ES-I3 (cell line): ENCODE results near the gene OR4K5.
"Not testable (repeated sequence)": the region's sequence is repeated elsewhere in the genome, so short reads cannot be mapped to it uniquely, and the experiment has no call there.

ENCODE experiments used
- H3K36me3 ChIP-seq: 2 replicates; pipeline ENCODE4 v1.6.1; 2013; ENCODE audit warnings: mild to moderate bottlenecking, low read length, control low read depth, moderate library complexity; ENCODE audit not compliant: insufficient read depth
- H3K4me1 ChIP-seq: 2 replicates; pipeline ENCODE4 v1.6.1; 2013; ENCODE audit warnings: mild to moderate bottlenecking, control low read depth, low read length; ENCODE audit not compliant: insufficient read depth
- H3K9ac ChIP-seq: 2 replicates; pipeline ENCODE4 v1.6.1; 2013; ENCODE audit warnings: low read depth, mild to moderate bottlenecking, low read length, moderate library complexity
- H3K9me3 ChIP-seq: 2 replicates; pipeline ENCODE4 v1.6.1; 2013; ENCODE audit warnings: mild to moderate bottlenecking, low read length, moderate library complexity; ENCODE audit not compliant: control insufficient read depth, insufficient read depth

Gene OR4K5

GRCh38 chr14:19947413-19948090, 27.1 kb downstream of the OR4K5 start:
- Histone ChIP-seq H3K36me3 (no peaks in the 10 kb centered on the region), H3K4me1 (no peaks in the 10 kb centered on the region), H3K9me3 (no peaks in the 10 kb centered on the region), H3K9ac (no peak overlapping the region)

- Histone ChIP-seq H3K9ac (no peak overlapping the region), H3K36me3 (no peaks in the 10 kb centered on the region), H3K4me1 (no peaks in the 10 kb centered on the region), H3K9me3 (no peaks in the 10 kb centered on the region; the same call in 1 of the 2 replicates)
Measured at GRCh38 chr14:19949218-19949617, 28.8 kb downstream of the OR4K5 start.

GRCh38 chr14:19969735-19970134, 49.3 kb downstream of the OR4K5 start:
- not testable (repeated sequence) for H3K9ac ChIP-seq, H3K9me3 ChIP-seq, H3K36me3 ChIP-seq, H3K4me1 ChIP-seq
